ENCODE measurements around the gene FARP1.

- TF ChIP-seq CTCF (IDR thresholded peaks at IDR 0.05) (no peak), POLR2A (IDR thresholded peaks at IDR 0.05) (no peak)
Measured at GRCh38 chr13:98479496-98480003, 336.7 kb downstream of the FARP1 start.
